Measurements from ENCODE around the gene DCLRE1C.

GRCh38 chr10:14926722-14927416 lies 27.0 kb downstream of the DCLRE1C start:
- TF ChIP-seq CTCF (IDR thresholded peaks at IDR 0.05) (no peak), POLR2A (IDR thresholded peaks at IDR 0.05) (no peak)
